Neural cell (in vitro differentiated cells): ENCODE results near the gene TMEM63B. TPM values are rescaled to one million over a fixed set of nuclear protein-coding genes. Genes with fewer than 3 reads are reported as not detected.

ENCODE experiments used
- H2AFZ ChIP-seq: fragments of 200-600, 300-800 bp; sonication (generic), shearing (Covaris generic); 2 replicates; pipeline ENCODE4 v1.6.0; 2014; ENCODE audit warnings: low read depth, mild to moderate bottlenecking, antibody characterized with exemption, low read length, moderate library complexity
- H3F3A ChIP-seq: fragments of 200-600 bp; shearing (Covaris generic); 2 replicates; pipeline ENCODE4 v1.6.1; 2016; ENCODE audit warnings: mild to moderate bottlenecking, moderate library complexity, mixed read lengths, antibody characterized with exemption, low read length; ENCODE audit not compliant: insufficient read depth, poor library complexity, severe bottlenecking
- H3K27ac ChIP-seq: fragments of 200-600, 300-800 bp; sonication (generic), shearing (Covaris generic); 2 replicates; pipeline ENCODE4 v1.5.1; 2014; ENCODE audit warnings: mild to moderate bottlenecking, low read length, moderate library complexity
- H3K27me3 ChIP-seq: fragments of 300-800, 200-600 bp; sonication (generic), shearing (Covaris generic); 2 replicates; pipeline ENCODE4 v1.6.0; 2014; ENCODE audit warnings: mild to moderate bottlenecking, low read depth, low read length, moderate library complexity; ENCODE audit not compliant: insufficient read depth
- H3K36me3 ChIP-seq: fragments of 300-800, 200-600 bp; sonication (generic), shearing (Covaris generic); 2 replicates; pipeline ENCODE4 v1.5.1; 2014; ENCODE audit warnings: mild to moderate bottlenecking, antibody characterized with exemption, low read length, moderate library complexity; ENCODE audit not compliant: insufficient read depth
- H3K4me2 ChIP-seq: fragments of 300-800, 200-600 bp; sonication (generic), shearing (Covaris generic); 2 replicates; pipeline ENCODE4 v1.6.0; 2014; ENCODE audit warnings: mild to moderate bottlenecking, low read length
- H3K4me3 ChIP-seq: fragments of 300-800, 200-600 bp; sonication (generic), shearing (Covaris generic); 2 replicates; pipeline ENCODE4 v1.5.1; 2014; ENCODE audit warnings: mild to moderate bottlenecking, low read length, moderate library complexity
- H3K79me2 ChIP-seq: fragments of 200-600 bp; shearing (Covaris generic); replicated peaks from 2 replicates; pipeline ENCODE4 v1.6.0; 2014; ENCODE audit warnings: mild to moderate bottlenecking, low read length, moderate library complexity; ENCODE audit not compliant: insufficient read depth
- H3K9ac ChIP-seq: fragments of 300-800, 200-600 bp; sonication (generic), shearing (Covaris generic); 2 replicates; pipeline ENCODE4 v1.6.1; 2016; ENCODE audit warnings: mild to moderate bottlenecking, low read length, mixed read lengths
- H3K9me2 ChIP-seq: fragments of 200-600 bp; shearing (Covaris generic); 2 replicates; pipeline ENCODE4 v1.6.1; 2016; ENCODE audit warnings: mild to moderate bottlenecking, low read length, mixed read lengths; ENCODE audit not compliant: insufficient read depth
- H3K9me3 ChIP-seq: fragments of 200-600, 300-800 bp; sonication (generic), shearing (Covaris generic); 2 replicates; pipeline ENCODE4 v1.6.1; 2016; ENCODE audit warnings: mild to moderate bottlenecking, mixed run types, low read length, moderate library complexity, mixed read lengths
- H4K20me1 ChIP-seq: fragments of 200-600 bp; shearing (Covaris generic); 2 replicates; pipeline ENCODE4 v1.6.1; 2016; ENCODE audit warnings: mild to moderate bottlenecking, mixed run types; ENCODE audit not compliant: insufficient read depth
- CTCF ChIP-seq: fragments of 450-650 bp; IDR thresholded peaks from 2 replicates; pipeline ENCODE4 v1.5.1; 2014; ENCODE audit warnings: antibody characterized with exemption, mild to moderate bottlenecking, moderate library complexity; ENCODE audit not compliant: poor library complexity, severe bottlenecking
- EP300 ChIP-seq: fragments of 450-650 bp; conservative IDR thresholded peaks from 2 replicates; pipeline ENCODE4 v1.6.1; 2014; ENCODE audit warnings: antibody characterized with exemption, mild to moderate bottlenecking, moderate library complexity; ENCODE audit not compliant: poor library complexity, severe bottlenecking
- EZH2 ChIP-seq: fragments of 200-600, 300-800 bp; shearing (Covaris generic), sonication (generic); IDR thresholded peaks from 2 replicates; pipeline ENCODE4 v1.6.1; 2014; ENCODE audit warnings: antibody characterized with exemption, low read length, borderline replicate concordance, mild to moderate bottlenecking; ENCODE audit not compliant: insufficient read depth, poor library complexity, severe bottlenecking
- MXI1 ChIP-seq: fragments of 450-650 bp; conservative IDR thresholded peaks from 2 replicates; pipeline ENCODE4 v1.6.1; 2014; ENCODE audit warnings: antibody characterized with exemption, mild to moderate bottlenecking; ENCODE audit not compliant: poor library complexity, severe bottlenecking
- POLR2AphosphoS5 ChIP-seq: IDR thresholded peaks from 2 replicates; pipeline ENCODE4 v1.6.1; 2012
- RAD21 ChIP-seq: fragments of 450-650 bp; conservative IDR thresholded peaks from 2 replicates; pipeline ENCODE4 v1.6.1; 2014; ENCODE audit warnings: antibody characterized with exemption, mild to moderate bottlenecking, moderate library complexity
- REST ChIP-seq: IDR thresholded peaks from 2 replicates; pipeline ENCODE4 v1.6.1; 2012; ENCODE audit warnings: borderline replicate concordance
- SMC3 ChIP-seq: fragments of 450-650 bp; conservative IDR thresholded peaks from 2 replicates; pipeline ENCODE4 v1.6.1; 2014; ENCODE audit warnings: antibody characterized with exemption, mild to moderate bottlenecking, moderate library complexity; ENCODE audit not compliant: poor library complexity
- TAF1 ChIP-seq: IDR thresholded peaks from 2 replicates; pipeline ENCODE4 v1.6.1; 2012; ENCODE audit warnings: low read depth
- polyA plus RNA-seq: library from polyadenylated mRNA; depleted of rRNA; stranded (reverse); fragments of >200 nt; gene quantifications from 2 replicates; pipeline ENCODE4 v1.2.3, GENCODE V29; 2014

The TMEM63B gene
- polyA plus RNA-seq, 1 donor from 2014 or later, result 49.9 TPM

GRCh38 chr6:44147256-44147655 is 19.9 kb downstream of the TMEM63B start:
- Histone ChIP-seq H3K9me3 (no peaks in the 10 kb centered on the region), H3K79me2 (no peaks in the 10 kb centered on the region), H4K20me1 (no peaks in the 10 kb centered on the region), H3K36me3 (no peaks in the 10 kb centered on the region), H3K27me3 (no peaks in the 10 kb centered on the region), H3K9me2 (no peaks in the 10 kb centered on the region), H3K4me2 (no peak overlapping the region), H3F3A (no peaks in the 10 kb centered on the region), H2AFZ (no peak overlapping the region), H3K27ac (no peak overlapping the region), H3K4me3 (no peak overlapping the region), H3K9ac (no peak overlapping the region)
- TF ChIP-seq POLR2AphosphoS5 (no peak), RAD21 (no peak), CTCF (no peak), REST (no peak), TAF1 (no peak), MXI1 (no peak), SMC3 (no peak), EZH2 (no peak), EP300 (no peak)

- no peaks in the 10 kb centered on the region for H3K36me3 ChIP-seq
Observed at GRCh38 chr6:44148306-44148705, 21.0 kb downstream of the TMEM63B start.

More at GRCh38 chr6:44148306-44148705, 21.0 kb downstream of the TMEM63B start:
- Histone ChIP-seq H3K4me2 (no peak overlapping the region), H3K9me3 (no peaks in the 10 kb centered on the region), H3K79me2 (no peaks in the 10 kb centered on the region), H3F3A (no peaks in the 10 kb centered on the region), H3K27ac (no peak overlapping the region), H4K20me1 (no peaks in the 10 kb centered on the region), H2AFZ (no peak overlapping the region), H3K27me3 (no peaks in the 10 kb centered on the region), H3K9ac (no peak overlapping the region), H3K4me3 (no peak overlapping the region), H3K9me2 (no peaks in the 10 kb centered on the region)
- TF ChIP-seq SMC3 (no peak), REST (no peak), RAD21 (no peak), EP300 (no peak), EZH2 (no peak), TAF1 (no peak)
